Amygdala (tissue), 56 donors: ENCODE results near the gene STX8.
A peak's percentile ranks its signal among the peaks of the same experiment; 100 is the strongest.

Source experiments
- DNase-seq, 56 donors: peaks; one replicate each; lab custom pipeline; 2025; lab: John Stamatoyannopoulos, UW

Gene STX8

DNA sequence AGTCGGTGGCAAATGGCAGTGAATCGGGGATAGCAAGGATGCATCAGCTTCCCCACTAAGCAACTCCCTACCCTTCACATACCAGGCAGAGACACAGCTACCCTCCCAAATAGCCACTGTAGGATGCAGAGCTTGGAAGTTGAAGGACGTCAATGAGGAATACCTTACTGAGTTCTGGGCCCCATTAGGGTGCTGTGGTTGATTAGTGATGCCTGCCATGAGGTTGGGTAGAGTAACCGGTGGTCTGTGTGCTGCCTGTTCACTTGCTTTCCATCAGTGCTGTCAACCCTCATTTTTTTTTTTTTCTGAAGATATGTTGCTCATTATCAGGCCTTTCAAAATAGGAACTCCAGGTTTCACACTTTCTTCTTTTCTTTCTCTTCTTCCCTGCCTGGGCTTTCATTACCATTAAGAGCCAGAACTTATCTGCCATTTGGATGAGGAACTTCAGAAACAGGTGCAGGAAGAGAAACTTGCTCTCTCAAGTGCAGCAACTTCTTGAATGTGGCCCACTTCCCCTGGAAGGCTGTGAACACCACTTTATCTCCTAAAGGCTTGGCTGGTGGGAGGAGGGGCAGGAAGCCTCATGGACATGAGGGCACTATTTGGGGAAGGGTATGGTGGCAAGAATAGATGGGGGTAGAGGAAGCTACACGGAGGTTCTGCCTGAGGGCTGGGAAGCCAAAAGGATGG, 370.8 kb downstream of the STX8 start:
- DNase-seq: peak in 1 of 56 donors; percentile 32

DNA sequence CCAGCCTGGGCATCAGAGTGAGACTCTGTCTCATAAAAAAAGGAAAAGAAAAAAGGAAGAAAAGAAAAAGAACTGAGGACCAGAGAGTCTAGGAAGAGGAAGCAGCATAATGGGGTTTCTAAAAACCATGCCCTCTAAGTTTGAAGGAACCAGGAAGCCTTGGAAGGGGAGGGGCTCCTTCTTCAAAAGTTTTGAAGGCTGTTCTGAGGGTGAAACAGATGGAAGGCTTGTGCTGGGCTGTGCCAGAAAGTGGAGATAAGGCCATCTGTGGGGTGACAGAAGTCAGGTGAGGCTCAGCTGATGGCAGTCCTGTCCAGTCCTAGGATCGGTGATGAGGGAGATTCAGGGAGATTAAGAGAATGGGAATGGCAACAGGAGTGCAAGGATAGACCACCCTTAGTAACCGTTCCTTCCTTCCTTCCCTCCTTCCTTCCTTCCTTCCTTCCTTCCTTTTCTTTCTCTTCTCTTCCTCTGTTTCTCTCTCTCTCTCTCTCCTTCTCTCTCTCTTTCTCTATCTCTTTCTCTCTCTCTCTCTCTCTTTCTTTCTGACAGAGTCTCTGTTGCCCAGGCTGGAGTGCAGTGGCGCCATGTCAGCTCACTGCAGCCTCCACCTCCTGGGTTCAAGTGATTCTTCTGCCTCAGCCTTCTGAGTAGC, 371.7 kb downstream of the STX8 start:
- peak in 1 of 56 donors; percentile 7 for DNase-seq

DNA sequence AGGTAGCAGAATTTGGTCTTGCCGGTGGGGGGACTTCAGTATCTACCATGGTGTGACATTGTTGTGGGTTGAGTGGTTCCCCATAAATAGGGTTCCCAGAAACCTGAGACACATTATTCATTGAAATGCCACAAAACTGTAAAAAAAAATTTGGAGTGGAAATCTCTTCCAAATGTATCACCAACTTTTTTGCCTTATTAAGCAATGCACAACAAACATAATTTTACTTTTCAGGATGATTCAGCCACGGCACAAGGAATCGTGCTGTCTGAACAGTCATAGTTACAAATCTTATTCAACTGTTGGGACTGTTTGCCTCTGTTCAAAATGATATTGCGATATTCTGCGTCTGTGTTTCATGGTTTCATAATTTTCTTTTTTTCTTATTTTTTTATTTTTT, 373.1 kb downstream of the STX8 start:
- DNase-seq: no peak

DNA sequence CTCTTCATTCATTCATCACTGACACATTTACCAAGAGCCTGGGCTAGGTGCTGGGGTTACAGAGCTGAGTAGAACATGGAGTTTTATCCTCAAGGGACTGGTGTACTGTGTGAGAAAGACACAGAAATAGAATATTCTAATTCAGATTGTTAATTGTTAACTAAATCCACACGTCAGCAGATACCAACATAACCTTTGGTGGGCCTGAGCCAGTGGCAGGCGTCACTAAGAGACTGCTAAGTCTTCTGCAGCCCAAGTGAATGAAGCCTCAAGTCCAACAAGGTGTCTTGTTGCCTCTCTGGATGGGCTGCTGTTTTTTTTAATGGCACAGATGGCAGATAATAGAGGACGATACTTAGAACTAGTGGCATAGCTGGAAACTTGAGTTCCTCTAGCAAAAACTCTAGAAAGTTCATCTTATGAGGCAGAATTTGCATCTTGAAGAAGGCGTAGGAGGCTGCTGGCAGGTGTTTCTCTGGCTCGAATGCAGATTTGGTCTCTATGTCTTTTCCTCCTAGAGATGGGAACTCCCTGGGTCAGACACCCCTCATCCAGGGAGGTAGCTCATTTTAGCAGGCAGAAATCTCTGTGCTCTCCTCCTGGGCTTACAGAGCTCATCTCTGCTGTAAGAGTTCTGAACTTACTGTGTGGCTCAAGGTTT, 374.8 kb downstream of the STX8 start:
- DNase-seq: no peak
